Natural killer cell treated with Interleukin-12 subunit alpha and Interleukin-12 subunit beta and Interleukin-15 and Interleukin-18, amount 100 ng/mL, for 72 hours (primary cell): ENCODE results near the gene OXSR1. TPM values are rescaled to one million over a fixed set of nuclear protein-coding genes. Genes with fewer than 3 reads are reported as not detected.
A peak's percentile ranks its signal among the peaks of the same experiment; 100 is the strongest.
"Not testable (repeated sequence)": the region's sequence is repeated elsewhere in the genome, so short reads cannot be mapped to it uniquely, and the experiment has no call there.

Experiments used
- ATAC-seq, 2 donors: fragments of 150-1000 bp; cut with Tn5 transposase in 1 of 2; sonication (Bioruptor Pico), chemical (Tn5 transposase) in 1 of 2; 2 replicates each; pipeline ENCODE4 v1.10.0; 2021
- DNase-seq: peaks from one replicate; pipeline ENCODE4 v3.0.0; 2022; ENCODE audit warnings: low spot score
- H3K27ac Mint-ChIP-seq, 2 donors: 1 replicate in 1 of 2; 2 replicates in 1 of 2; pipeline ENCODE4 v1.8.0; 2022; ENCODE audit warnings: mixed read lengths in 2 of 2, mild to moderate bottlenecking in 1 of 2, moderate library complexity in 1 of 2
- H3K27me3 Mint-ChIP-seq, 2 donors: 1 replicate in 1 of 2; 2 replicates in 1 of 2; pipeline ENCODE4 v1.8.0; 2022; ENCODE audit warnings: mixed read lengths in 2 of 2
- H3K36me3 Mint-ChIP-seq: one replicate; pipeline ENCODE4 v1.8.0; 2022; ENCODE audit warnings: mixed read lengths
- H3K4me1 Mint-ChIP-seq, 2 donors: 1 replicate in 1 of 2; 2 replicates in 1 of 2; pipeline ENCODE4 v1.8.0; 2022; ENCODE audit warnings: low read depth in 2 of 2, mixed read lengths in 2 of 2, mild to moderate bottlenecking in 1 of 2
- H3K4me3 Mint-ChIP-seq: one replicate; pipeline ENCODE4 v1.8.0; 2022; ENCODE audit warnings: mixed read lengths
- H3K9me3 Mint-ChIP-seq: 2 replicates; pipeline ENCODE4 v1.8.0; 2022; ENCODE audit warnings: mixed read lengths
- total RNA-seq, 2 donors: library from RNA; stranded (reverse); gene quantifications; one replicate each; pipeline ENCODE4 v1.2.3, GENCODE V29; 2022

Gene OXSR1
- total RNA-seq, 2 donors from 2014 or later, result 59.9 to 66.8 TPM

DNA sequence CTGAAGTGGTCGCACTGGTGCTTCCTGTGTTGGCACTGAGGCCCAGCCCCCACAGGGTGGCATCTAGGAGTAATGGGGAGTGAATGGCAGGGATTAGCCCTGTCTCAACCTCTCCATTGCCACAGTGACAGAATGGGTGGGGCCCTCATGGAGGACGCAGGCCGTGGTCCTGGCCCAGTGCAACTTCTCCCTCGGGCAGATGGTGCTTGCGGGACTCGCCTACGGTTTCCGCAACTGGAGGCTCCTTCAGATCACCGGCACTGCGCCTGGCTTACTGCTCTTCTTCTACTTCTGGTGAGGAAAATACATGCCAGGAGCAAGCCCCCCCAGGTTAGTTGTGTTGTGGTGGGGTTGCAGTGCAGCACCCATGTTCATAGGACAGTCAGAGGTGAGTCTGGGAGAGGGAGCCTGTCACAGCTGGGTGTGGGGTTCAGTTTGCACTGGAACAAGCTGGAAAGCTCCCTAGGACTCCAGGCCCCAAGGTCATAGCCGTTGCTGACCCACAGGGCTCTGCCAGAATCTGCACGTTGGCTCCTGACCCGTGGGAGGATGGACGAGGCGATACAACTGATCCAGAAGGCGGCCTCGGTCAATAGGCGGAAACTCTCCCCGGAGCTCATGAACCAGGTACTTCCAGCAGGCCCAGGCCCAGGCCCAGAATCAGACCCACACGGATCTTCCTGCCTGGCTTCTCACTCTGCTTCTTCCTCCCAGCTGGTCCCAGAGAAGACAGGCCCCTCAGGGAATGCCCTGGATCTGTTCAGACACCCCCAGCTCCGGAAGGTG, 109.7 kb downstream of the OXSR1 start:
- DNase-seq, result no peak
- H3K4me1 Mint-ChIP-seq, result no peaks in the 10 kb centered on the region
- no peak overlapping the region for H3K27ac Mint-ChIP-seq
- no peaks in the 10 kb centered on the region for H3K36me3 Mint-ChIP-seq
- no peak overlapping the region for H3K4me3 Mint-ChIP-seq
- H3K9me3 Mint-ChIP-seq, result no peaks in the 10 kb centered on the region
- no peak for ATAC-seq
- no peaks in the 10 kb centered on the region for H3K27me3 Mint-ChIP-seq

- Mint-ChIP-seq H3K4me1 (no peaks in the 10 kb centered on the region), H3K9me3 (no peaks in the 10 kb centered on the region), H3K4me3 (no peak overlapping the region), H3K27ac (no peak overlapping the region), H3K36me3 (no peaks in the 10 kb centered on the region), H3K27me3 (no peaks in the 10 kb centered on the region)
- DNase-seq (no peak), ATAC-seq (no peak)
These were observed 110.3 kb downstream of the OXSR1 start for GRCh38 chr3:38275658-38276057.

DNA sequence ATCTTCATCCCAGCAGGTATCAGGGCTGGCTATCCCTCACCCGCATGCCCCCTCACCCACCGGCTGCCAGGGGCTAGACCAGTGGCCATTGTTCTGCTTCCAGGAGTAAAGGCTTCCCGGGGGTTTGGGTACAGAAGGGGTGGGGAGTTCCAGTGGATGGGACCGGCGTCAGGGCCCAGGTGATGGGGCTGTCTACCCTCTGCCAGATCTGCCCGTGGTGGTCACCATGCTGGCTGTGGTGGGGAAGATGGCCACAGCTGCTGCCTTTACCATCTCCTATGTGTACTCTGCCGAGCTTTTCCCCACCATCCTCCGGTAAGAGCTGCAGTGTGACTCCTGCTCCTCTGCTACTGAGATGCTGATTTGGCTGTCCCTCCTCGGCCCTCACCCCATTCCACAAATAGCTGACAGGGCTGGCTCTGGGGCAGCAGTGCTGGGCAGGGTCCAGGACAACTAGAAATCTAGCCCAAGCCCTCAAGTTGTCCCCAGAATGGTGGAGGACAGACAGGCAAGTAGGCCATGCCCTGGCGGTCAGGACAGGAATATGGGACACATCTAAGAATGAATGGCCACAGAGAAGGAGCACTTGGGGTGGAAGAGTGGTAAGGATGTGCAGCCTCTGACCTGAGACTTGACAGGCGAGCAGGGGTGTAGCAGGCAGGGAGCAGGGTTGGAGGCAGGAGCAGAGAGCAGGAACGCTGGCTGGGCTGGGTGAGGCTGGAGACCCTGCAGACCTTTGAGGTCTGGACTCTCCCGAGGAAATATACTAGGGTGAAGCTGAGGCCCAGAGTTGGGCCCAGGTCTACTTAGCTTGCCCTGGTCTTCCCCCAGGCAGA, 111.0 kb downstream of the OXSR1 start:
- DNase-seq (no peak), ATAC-seq (peak; percentile 14 to 16)
- H3K27me3 Mint-ChIP-seq, result no peaks in the 10 kb centered on the region
- H3K9me3 Mint-ChIP-seq, result no peaks in the 10 kb centered on the region
- no peak overlapping the region for H3K4me3 Mint-ChIP-seq
- no peak overlapping the region for H3K27ac Mint-ChIP-seq
- H3K36me3 Mint-ChIP-seq, result no peaks in the 10 kb centered on the region
- H3K4me1 Mint-ChIP-seq, result no peaks in the 10 kb centered on the region

GRCh38 chr3:38276917-38277630, 111.7 kb downstream of the OXSR1 start:
- no peaks in the 10 kb centered on the region for H3K4me1 Mint-ChIP-seq
- no peaks in the 10 kb centered on the region for H3K9me3 Mint-ChIP-seq
- H3K27me3 Mint-ChIP-seq, result no peaks in the 10 kb centered on the region
- no peak overlapping the region for H3K27ac Mint-ChIP-seq
- ATAC-seq, result no peak
- H3K36me3 Mint-ChIP-seq, result no peaks in the 10 kb centered on the region
- no peak for DNase-seq
- H3K4me3 Mint-ChIP-seq, result no peak overlapping the region

- ATAC-seq (no peak), DNase-seq (no peak)
- Mint-ChIP-seq H3K27me3 (no peaks in the 10 kb centered on the region), H3K27ac (peak overlapping the region in 1 of 2 donors; percentile 30), H3K36me3 (no peaks in the 10 kb centered on the region), H3K4me3 (no peak overlapping the region), H3K9me3 (no peaks in the 10 kb centered on the region), H3K4me1 (no peaks in the 10 kb centered on the region)
These were observed 113.5 kb downstream of the OXSR1 start for GRCh38 chr3:38278841-38279240.

- peak in 1 of 2 donors; percentile 7 for ATAC-seq
- Mint-ChIP-seq H3K4me1 (no peaks in the 10 kb centered on the region), H3K27ac (no peak within 1 kb of the TSS), H3K9me3 (no peaks in the 10 kb centered on the region), H3K36me3 (no peaks in the 10 kb centered on the region), H3K27me3 (no peaks in the 10 kb centered on the region), H3K4me3 (no peak within 1 kb of the TSS)
- DNase-seq, result no peak
These were observed 116.8 kb downstream of the OXSR1 start, which contains the start of gene SLC22A14 for GRCh38 chr3:38281895-38282686. SLC22A14 (plus strand) TSS chr3:38282294; CDS start chr3:38306027, 23,733 bp downstream.

DNA sequence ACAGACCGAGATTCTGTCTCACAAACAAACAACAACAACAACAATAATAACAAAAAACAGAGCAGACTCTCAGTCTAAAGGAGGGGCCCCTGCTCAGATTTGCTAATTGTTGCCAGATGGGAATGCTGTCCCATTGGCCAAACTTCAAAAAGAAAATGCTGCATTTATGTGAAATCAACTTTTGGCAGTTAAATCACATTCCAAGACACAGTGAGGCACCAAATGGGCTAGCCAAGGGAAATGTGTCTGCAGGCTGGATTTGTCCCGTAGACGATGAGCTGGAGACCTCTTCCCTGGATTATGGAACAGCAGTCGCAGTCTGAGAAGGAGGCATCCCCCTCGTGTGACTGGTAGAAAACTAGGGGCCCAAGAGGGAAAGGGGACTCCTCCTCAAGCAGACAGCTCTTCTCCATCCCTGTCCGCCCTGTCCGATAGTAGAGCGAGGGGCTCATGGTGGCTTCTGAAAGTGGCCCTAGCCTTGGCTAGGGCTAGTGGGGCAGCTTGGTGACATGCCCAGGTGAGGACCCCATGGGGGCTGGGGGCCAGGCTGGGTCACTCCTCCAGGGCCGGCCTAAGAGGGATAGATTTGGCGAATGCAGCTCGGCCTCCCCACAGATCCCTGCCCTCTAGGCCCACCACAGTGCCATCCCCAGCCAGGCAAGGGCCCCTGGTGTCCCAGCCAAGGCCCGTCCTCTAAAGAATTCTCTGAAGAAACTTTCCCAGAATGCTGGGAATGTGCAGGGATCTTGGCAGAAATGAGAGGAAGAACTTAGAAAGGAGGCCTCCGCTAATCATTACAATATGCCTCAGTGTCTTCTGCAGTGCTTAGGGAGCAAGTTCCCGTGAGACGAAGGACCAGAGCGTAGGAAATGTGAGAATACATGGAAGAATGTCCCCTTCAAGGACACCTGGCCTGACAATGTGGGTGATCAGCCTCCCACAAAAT, 118.7 kb downstream of the OXSR1 start:
- H3K36me3 Mint-ChIP-seq, result no peaks in the 10 kb centered on the region
- H3K9me3 Mint-ChIP-seq, result no peaks in the 10 kb centered on the region
- peak in 1 of 2 donors; percentile 29 for ATAC-seq
- H3K4me1 Mint-ChIP-seq, result no peaks in the 10 kb centered on the region
- H3K4me3 Mint-ChIP-seq, result no peak overlapping the region
- no peak for DNase-seq
- no peaks in the 10 kb centered on the region for H3K27me3 Mint-ChIP-seq
- no peak overlapping the region for H3K27ac Mint-ChIP-seq

- no peaks in the 10 kb centered on the region for H3K36me3 Mint-ChIP-seq
- no peaks in the 10 kb centered on the region for H3K27me3 Mint-ChIP-seq
- ATAC-seq, result no peak
- no peak overlapping the region for H3K27ac Mint-ChIP-seq
- DNase-seq, result no peak
- no peaks in the 10 kb centered on the region for H3K9me3 Mint-ChIP-seq
- no peaks in the 10 kb centered on the region for H3K4me1 Mint-ChIP-seq
- no peak overlapping the region for H3K4me3 Mint-ChIP-seq
These were observed 119.4 kb downstream of the OXSR1 start for GRCh38 chr3:38284756-38285150.

DNA sequence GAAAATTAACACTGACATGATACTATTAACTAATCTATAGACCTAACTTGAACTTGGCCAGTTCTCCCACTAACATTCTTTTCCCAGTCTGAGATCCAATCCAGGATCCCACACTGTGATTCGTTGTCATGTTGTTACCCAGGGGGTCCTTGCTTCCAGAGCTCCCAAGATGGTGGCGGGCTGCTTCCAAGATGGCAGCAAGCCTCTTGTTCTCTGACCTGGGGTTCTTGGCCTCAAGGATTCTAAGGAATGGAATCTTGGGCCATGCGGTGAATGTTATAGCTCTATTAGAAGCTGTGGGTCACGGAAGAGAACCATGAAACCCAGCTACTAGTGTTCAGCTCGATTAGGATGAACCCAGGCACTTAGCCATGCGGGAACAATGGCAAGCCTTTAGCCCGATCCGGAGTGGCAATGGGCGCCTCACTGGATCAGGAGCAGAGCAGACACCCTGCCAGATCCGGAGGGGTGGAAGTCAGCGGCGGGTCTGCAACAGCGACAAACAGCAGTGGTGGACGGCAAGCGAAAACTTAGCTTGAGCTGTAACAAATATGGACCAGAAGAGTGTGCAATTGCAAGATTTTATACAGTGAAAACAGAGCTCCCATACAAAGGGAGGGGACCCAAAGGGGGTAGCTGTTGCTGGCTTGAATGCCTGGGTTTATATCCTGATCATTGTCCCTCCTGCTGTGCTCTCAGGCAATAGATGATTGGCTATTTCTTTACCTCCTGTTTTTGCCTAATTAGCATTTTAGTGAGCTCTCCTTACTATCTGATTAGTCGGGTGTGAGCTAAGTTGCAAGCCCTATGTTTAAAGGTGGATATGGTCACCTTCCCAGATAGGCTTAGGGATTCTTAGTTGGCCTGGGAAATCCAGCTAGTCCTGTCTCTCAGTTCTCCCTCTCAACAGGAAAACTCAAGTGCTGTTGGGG, 124.2 kb downstream of the OXSR1 start:
- H3K4me1 Mint-ChIP-seq, H3K27ac Mint-ChIP-seq, H3K4me3 Mint-ChIP-seq, H3K27me3 Mint-ChIP-seq, H3K9me3 Mint-ChIP-seq, H3K36me3 Mint-ChIP-seq, ATAC-seq, DNase-seq: not testable (repeated sequence)

DNA sequence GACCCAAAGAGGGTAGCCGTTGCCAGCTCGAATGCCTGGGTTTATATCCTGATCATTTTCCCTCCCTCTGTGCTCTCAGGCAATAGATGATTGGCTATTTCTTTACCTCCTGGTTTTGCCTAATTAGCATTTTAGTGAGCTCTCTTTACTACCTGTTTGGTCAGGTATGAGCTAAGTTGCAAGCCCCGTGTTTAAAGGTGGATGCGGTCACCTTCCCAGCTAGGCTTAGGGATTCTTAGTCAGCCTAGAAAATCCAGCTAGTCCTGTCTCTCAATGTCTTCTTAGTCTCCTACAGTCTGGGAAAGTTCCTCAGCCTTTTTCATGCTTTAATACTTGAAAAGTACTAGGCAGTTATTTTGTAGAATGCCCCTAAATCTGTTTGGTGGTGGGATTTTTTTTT, 131.7 kb downstream of the OXSR1 start:
- ATAC-seq, H3K36me3 Mint-ChIP-seq, DNase-seq, H3K27ac Mint-ChIP-seq, H3K4me3 Mint-ChIP-seq, H3K4me1 Mint-ChIP-seq, H3K9me3 Mint-ChIP-seq: not testable (repeated sequence)
- H3K27me3 Mint-ChIP-seq, result peaks cover 13 to 14% of the 10 kb centered on the region in 2 donors

DNA sequence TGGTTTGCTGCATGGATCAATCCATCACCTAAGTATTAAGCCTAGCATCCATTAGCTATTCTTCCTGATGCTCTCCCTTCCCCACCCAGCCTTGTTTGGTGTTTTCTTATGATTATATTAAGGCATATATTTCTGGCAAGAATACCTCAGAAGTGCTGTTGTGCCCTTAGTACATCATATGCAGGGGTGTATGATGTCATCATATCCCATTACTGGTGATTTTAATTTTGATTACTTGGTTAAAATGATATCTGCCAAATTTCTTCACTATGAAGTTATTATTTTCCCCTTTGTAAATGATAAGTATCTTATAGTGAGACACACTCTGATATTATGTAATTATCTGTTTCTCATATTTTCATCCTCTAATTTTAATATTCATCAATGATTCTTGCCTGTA, 132.2 kb downstream of the OXSR1 start:
- no peaks in the 10 kb centered on the region for H3K36me3 Mint-ChIP-seq
- H3K27ac Mint-ChIP-seq, result no peak overlapping the region
- H3K4me3 Mint-ChIP-seq, result no peak overlapping the region
- peaks cover 13 to 14% of the 10 kb centered on the region in 2 donors for H3K27me3 Mint-ChIP-seq
- H3K4me1 Mint-ChIP-seq, result no peaks in the 10 kb centered on the region
- DNase-seq (no peak), ATAC-seq (no peak)
- no peaks in the 10 kb centered on the region for H3K9me3 Mint-ChIP-seq
